Uterus (tissue), 4 donors: ENCODE results near the gene PRELID1. TPM values are rescaled to one million over a fixed set of nuclear protein-coding genes. Genes with fewer than 3 reads are reported as not detected.
A peak's percentile ranks its signal among the peaks of the same experiment; 100 is the strongest.

Experiments
- DNase-seq, 2 donors: peaks; one replicate each; pipeline ENCODE4 v3.0.0-alpha.2; 2019 to 2020
- H3K27ac ChIP-seq, 2 donors: fragments of 200-600 bp; sonication (generic); 1 replicate in 1 of 2; 2 replicates in 1 of 2; pipeline ENCODE4 v1.5.1; 2016 to 2018
- H3K27me3 ChIP-seq, 2 donors: fragments of 200-600 bp; sonication (generic); one replicate each; pipeline ENCODE4 v1.5.1; 2018 to 2019; ENCODE audit warnings: control low read depth in 1 of 2
- H3K36me3 ChIP-seq, 2 donors: fragments of 200-600 bp; sonication (generic); one replicate each; pipeline ENCODE4 v1.5.1; 2019; ENCODE audit warnings: control low read depth in 1 of 2
- H3K4me1 ChIP-seq, 2 donors: fragments of 200-600 bp; sonication (generic); one replicate each; pipeline ENCODE4 v1.5.1; 2018 to 2019; ENCODE audit warnings: control low read depth in 1 of 2
- H3K4me3 ChIP-seq, 2 donors: fragments of 200-600 bp; sonication (generic); 1 replicate in 1 of 2; 2 replicates in 1 of 2; pipeline ENCODE4 v1.5.1; 2018 to 2019; ENCODE audit warnings: mild to moderate bottlenecking in 1 of 2
- H3K9me3 ChIP-seq, 2 donors: fragments of 200-600 bp; sonication (generic); one replicate each; pipeline ENCODE4 v1.5.1; 2019; ENCODE audit warnings: control low read depth in 1 of 2
- CTCF ChIP-seq, 4 experiments: fragments of 200-600 bp in 2 of 4; fragments of 450-650 bp in 2 of 4; sonication (generic) in 2 of 4; IDR thresholded peaks; one replicate each; pipeline ENCODE4 v1.5.1; 2016 to 2019; ENCODE audit warnings: antibody characterized with exemption in 4 of 4, mild to moderate bottlenecking in 2 of 4, moderate library complexity in 1 of 4
- POLR2A ChIP-seq, 2 donors: fragments of 450-650 bp; IDR thresholded peaks; one replicate each; pipeline ENCODE4 v1.6.1; 2016; ENCODE audit warnings: antibody characterized with exemption in 2 of 2, mild to moderate bottlenecking in 1 of 2, moderate library complexity in 1 of 2
- intact Hi-C: fragments of 100-400 bp; cut with DNase I; formaldehyde crosslinking; loops from one replicate; pipeline ENCODE4 v1.15.1; 2023; ENCODE audit warnings: low total_unique reads
- total RNA-seq, 4 donors: library from RNA; depleted of rRNA in 3 of 4; stranded (reverse); fragments of >200 nt in 3 of 4; gene quantifications; one replicate each; pipeline versions ENCODE4 v1.1.0 to v1.2.4, GENCODE V29; 2014 to 2023
- donor health status: DM: yes; HTN: yes; CAD: no.

Gene PRELID1
- total RNA-seq, 4 donors from 2014 or later, result 25.4 to 73.1 (median 49.0) TPM

GRCh38 chr5:177313561-177314259 is 10.1 kb downstream of the PRELID1 start:
- no peak overlapping the region for H3K4me3 ChIP-seq
- H3K27ac ChIP-seq, result no peak overlapping the region
- H3K9me3 ChIP-seq, result no peaks in the 10 kb centered on the region
- TF ChIP-seq POLR2A (IDR thresholded peaks at IDR 0.05) (no peak), CTCF (IDR thresholded peaks at IDR 0.05) (no peak)
- intact Hi-C loops, result no loop called here
- no peaks in the 10 kb centered on the region for H3K36me3 ChIP-seq
- no peak for DNase-seq
- H3K4me1 ChIP-seq, result peaks cover 0 to 6% of the 10 kb centered on the region in 2 donors
- H3K27me3 ChIP-seq, result no peaks in the 10 kb centered on the region

- intact Hi-C loops, result no loop called here
- H3K9me3 ChIP-seq, result no peaks in the 10 kb centered on the region
- H3K36me3 ChIP-seq, result no peaks in the 10 kb centered on the region
- TF ChIP-seq CTCF (IDR thresholded peaks at IDR 0.05), result no peak
- no peak overlapping the region for H3K27ac ChIP-seq
- no peaks in the 10 kb centered on the region for H3K27me3 ChIP-seq
- H3K4me3 ChIP-seq, result no peak overlapping the region
- peaks cover 0 to 6% of the 10 kb centered on the region in 2 donors for H3K4me1 ChIP-seq
- no peak for DNase-seq
Observed at GRCh38 chr5:177314376-177315342, 11.1 kb downstream of the PRELID1 start.

- H3K27ac ChIP-seq, result no peak overlapping the region
Observed at GRCh38 chr5:177315411-177315810, 11.8 kb downstream of the PRELID1 start.

GRCh38 chr5:177316005-177316404 is 12.4 kb downstream of the PRELID1 start:
- DNase-seq, result no peak
- Histone ChIP-seq H3K27me3 (no peaks in the 10 kb centered on the region), H3K9me3 (no peaks in the 10 kb centered on the region), H3K4me3 (no peak overlapping the region), H3K27ac (no peak overlapping the region), H3K4me1 (peaks cover 0 to 6% of the 10 kb centered on the region in 2 donors), H3K36me3 (no peaks in the 10 kb centered on the region)
- TF ChIP-seq POLR2A (IDR thresholded peaks at IDR 0.05) (no peak), CTCF (IDR thresholded peaks at IDR 0.05) (no peak)
- intact Hi-C loops, result no loop called here

More at GRCh38 chr5:177315411-177315810, 11.8 kb downstream of the PRELID1 start:
- TF ChIP-seq CTCF (IDR thresholded peaks at IDR 0.05) (no peak), POLR2A (IDR thresholded peaks at IDR 0.05) (no peak)
- no peaks in the 10 kb centered on the region for H3K27me3 ChIP-seq
- H3K9me3 ChIP-seq, result no peaks in the 10 kb centered on the region
- DNase-seq, result no peak
- intact Hi-C loops, result no loop called here
- peaks cover 0 to 6% of the 10 kb centered on the region in 2 donors for H3K4me1 ChIP-seq
- H3K36me3 ChIP-seq, result no peaks in the 10 kb centered on the region
- no peak overlapping the region for H3K4me3 ChIP-seq

- Histone ChIP-seq H3K27ac (no peak overlapping the region), H3K9me3 (no peaks in the 10 kb centered on the region), H3K4me3 (no peak overlapping the region), H3K4me1 (no peaks in the 10 kb centered on the region), H3K27me3 (no peaks in the 10 kb centered on the region), H3K36me3 (no peaks in the 10 kb centered on the region)
- DNase-seq, result peak; percentile 63 to 66
- intact Hi-C loops, result no loop called here
- TF ChIP-seq POLR2A (IDR thresholded peaks at IDR 0.05) (no peak), CTCF (IDR thresholded peaks at IDR 0.05) (peak; percentile 67 to 73 (median 70))
Observed at GRCh38 chr5:177317959-177318377, 14.4 kb downstream of the PRELID1 start.
